NCI-H524 treated with DMSO at 0.1 percent for 48 hours (cell line): ENCODE measurements around the gene ZDHHC14.

Source experiments
- DNase-seq: peaks from one replicate; lab custom pipeline; 2025; lab: John Stamatoyannopoulos, UW

ZDHHC14 gene

DNA sequence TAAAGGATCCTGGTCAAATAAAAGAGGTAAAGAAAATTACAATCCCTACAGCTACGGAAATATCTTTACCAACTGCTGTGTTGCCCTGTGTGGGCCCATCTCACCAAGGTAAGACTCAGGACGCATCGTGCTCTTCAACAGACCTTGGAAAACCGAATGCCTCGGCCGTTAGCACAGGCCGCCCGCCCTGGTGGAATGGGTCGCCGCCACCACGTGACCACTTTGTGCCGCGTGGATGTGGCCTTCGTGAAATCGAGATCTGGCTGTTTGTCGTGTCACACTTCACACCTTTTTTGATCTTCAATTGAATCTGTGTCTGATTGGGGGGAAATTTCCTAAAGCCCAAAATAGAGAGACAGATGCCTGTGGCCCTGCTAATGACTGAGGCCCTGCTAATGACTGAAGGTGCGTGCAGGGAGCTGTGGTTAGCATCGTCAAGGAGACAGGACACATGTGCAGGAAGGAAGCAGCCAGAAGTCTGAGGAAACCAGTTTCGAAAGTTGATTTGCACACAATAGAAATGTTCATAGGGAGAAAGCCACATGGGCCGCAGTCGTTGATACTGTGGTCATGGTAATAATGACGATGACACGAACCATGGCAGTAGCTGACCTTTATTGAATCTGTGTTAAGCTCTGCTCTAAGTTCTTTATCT is 266.4 kb downstream of the ZDHHC14 start:
- DNase-seq = no peak

DNA sequence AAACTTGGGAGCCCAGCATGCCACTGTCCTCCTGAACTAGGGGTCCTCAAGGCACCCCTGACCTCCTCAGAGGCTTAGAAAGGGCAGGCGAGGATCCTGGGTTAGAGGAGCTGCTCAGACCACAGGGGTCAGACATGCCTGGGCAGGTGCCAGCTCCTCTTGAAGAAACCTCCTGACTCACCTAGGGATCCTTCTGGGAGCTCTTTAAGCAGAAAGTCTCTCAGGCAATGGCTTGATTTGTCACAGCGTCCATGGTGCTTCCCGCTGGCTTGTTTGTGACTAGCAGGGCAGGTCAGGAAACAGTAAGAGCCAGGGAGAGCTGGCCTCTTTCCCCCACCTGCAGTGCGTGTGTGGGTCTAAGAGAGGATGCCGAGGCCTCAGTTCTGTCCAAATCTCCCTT is 267.6 kb downstream of the ZDHHC14 start:
- no peak for DNase-seq

DNA sequence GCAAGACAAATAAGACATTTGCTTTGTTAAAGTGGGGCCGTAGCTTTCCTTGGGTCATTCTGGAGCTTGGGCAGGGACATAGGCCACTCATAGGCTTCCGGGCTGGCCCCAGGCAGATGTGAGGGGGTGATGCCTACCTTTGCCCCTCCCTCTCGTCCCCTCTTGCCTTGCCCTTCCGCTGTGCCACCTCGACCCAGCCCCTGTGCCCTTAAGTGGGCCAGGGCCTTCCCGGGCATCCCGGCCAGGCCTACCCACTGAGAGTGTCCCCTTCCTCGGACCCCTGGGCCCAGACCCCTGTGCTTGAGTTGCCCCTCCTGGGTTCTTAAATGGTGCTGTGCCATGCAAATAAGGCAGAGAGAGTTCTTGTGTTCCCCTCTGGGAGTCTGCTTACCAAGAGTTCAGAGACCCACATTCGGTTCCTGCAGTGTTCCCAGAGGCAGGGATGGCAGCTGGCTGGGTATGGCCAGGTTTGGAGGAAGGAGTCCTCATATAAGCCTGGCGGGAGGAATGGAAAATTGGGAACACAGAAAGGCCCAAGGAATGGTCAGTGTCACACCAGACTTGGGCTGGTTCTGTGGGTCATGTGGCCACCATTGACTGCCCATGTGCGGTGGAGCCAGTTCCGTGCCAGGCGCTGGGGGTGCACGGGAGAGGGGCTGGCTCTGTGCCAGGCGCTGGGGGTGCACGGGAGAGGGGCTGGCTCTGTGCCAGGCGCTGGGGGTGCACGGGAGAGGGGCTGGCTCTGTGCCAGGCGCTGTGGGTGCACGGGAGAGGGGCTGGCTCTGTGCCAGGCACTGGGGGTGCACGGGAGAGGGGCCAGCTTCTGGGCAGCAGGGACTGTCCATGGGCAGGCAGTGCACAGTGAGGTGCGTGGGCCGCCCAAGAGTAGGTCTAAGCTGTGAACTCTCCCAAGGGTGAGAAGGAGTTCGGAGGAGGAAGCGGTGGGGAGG is 268.6 kb downstream of the ZDHHC14 start:
- no peak for DNase-seq

- DNase-seq = no peak
Observed at GRCh38 chr6:157650261-157650640, 269.3 kb downstream of the ZDHHC14 start.

- no peak for DNase-seq
Observed at GRCh38 chr6:157650801-157651200, 269.8 kb downstream of the ZDHHC14 start.

GRCh38 chr6:157651731-157652490 is 270.9 kb downstream of the ZDHHC14 start:
- no peak for DNase-seq

- peak; percentile 79 for DNase-seq
Observed at GRCh38 chr6:157652601-157653363, 271.8 kb downstream of the ZDHHC14 start.

- no peak for DNase-seq
Observed at GRCh38 chr6:157653521-157653920, 272.5 kb downstream of the ZDHHC14 start.

DNA sequence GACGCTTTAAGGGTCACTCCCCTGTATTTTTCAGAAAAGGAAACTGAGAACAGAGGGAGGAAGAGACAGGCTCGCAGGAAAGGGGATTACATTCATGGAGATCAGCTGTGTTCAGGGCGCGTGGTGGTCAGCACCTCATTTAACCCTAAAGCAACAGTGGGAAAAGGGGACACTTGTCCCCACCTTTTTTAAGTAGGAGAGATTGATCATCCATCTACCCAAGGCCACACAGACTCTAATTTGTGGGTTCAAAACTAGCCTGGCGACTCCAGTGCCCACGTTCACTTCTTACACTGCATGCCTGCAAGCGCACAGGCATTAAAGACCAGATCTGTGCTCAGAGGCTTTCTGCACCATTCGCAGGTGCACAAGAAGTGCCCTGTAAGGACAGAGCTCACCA is 274.1 kb downstream of the ZDHHC14 start:
- DNase-seq = no peak

DNA sequence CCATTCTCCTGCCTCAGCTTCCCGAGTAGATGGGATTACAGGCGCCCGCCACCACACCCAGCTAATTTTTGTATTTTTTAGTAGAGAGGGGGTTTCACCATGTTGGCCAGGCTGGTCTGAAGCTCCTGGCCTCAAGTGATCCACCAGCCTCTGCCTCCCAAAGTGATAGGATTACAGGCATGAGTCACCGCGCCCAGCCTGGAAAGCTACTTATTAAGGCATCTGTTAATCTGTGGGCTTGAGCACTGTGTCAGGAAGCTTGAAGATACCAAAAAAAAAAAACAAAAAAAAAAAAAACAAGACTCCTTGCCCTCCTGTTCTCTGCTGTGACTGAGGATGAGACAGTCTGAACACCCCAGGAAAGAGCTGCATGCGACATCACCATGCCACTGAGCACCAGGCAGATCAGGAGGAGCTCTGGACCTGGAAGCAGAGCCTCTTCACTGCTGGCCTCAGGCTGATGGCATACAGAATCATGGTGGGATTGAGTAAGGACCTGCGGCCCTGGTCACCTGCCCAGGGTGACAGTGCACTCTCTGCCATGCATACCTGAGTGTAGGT is 275.5 kb downstream of the ZDHHC14 start:
- peak; percentile 92 for DNase-seq

DNA sequence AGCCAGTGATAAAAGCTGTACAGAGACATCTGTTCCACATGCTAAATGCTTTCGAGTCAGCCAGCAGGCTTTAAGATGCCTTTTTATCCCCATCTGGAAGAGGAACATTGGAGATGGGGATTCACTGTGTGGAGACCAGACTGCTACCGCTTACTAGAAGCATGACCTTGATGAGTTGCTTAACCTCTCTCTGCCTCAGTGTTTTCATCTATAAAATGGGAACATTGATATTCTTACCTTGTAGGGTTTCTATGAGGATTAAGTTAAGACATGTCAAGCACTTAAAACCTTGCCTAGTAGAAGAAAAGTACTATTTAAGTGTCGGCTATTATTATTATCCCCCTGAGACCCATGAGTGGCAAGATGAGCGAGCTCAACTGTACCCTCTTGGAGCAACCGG is 276.8 kb downstream of the ZDHHC14 start:
- DNase-seq = peak; percentile 89

GRCh38 chr6:157658301-157658700 is 277.3 kb downstream of the ZDHHC14 start:
- DNase-seq = no peak

- no peak for DNase-seq
Observed at GRCh38 chr6:157659536-157660271, 278.7 kb downstream of the ZDHHC14 start.

DNA sequence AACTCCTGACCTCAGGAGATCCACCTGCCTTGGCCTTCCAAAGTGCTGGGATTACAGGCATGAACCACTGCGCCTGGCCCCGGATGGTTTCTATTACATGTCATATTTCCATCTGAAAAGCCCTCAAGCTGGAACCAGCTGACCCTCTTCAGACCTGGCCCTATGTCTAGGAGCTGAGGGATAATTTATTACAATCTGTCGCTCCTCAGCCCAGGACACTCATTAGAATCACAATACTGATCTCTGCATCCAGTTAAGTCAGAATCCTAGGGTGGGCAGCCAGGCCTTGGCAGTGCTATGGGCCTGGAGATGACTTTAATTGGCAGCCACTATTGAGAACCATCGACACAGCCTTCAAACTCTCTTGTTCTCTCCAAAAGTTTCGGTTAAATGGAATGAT is 279.4 kb downstream of the ZDHHC14 start:
- peak; percentile 88 for DNase-seq

DNA sequence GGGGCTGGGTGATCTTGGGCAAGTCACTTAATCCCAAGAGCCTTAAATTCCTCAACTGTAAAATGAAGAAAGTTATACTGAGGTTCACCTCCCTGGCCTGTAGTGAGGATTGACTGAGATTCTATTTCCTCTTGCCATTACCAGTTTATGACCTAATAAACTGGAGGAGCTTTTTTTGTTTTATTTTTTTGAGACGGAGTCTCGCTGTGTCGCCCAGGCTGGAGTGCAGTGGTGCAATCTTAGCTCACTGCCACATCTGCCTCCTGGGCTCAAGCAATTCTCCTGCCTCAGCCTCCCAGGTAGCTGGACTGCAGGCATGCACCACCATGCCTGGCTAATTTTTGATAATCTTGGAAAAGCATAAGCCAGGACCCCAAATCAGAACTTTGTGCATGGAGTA is 280.7 kb downstream of the ZDHHC14 start:
- DNase-seq = no peak

GRCh38 chr6:157663261-157663660 is 282.3 kb downstream of the ZDHHC14 start:
- DNase-seq = no peak

DNA sequence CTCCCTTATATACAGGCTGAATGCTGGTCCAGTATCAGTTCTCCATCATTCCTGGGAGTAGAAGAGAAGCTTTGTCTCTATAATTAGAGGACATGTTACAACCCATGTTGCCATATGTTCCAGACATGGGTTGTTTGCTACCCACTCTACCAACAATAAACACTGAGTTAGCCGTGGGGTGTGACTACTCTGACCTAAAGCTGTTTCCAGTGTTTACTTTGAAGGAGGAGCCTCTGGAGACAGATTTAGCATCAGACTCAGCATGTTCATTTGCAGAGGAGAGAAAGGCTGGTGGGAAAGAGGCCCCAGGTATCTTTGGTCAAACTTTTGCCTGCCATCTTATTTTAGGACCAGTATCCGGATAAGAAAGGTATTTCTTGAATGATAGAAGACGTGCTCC is 284.2 kb downstream of the ZDHHC14 start:
- DNase-seq = no peak

DNA sequence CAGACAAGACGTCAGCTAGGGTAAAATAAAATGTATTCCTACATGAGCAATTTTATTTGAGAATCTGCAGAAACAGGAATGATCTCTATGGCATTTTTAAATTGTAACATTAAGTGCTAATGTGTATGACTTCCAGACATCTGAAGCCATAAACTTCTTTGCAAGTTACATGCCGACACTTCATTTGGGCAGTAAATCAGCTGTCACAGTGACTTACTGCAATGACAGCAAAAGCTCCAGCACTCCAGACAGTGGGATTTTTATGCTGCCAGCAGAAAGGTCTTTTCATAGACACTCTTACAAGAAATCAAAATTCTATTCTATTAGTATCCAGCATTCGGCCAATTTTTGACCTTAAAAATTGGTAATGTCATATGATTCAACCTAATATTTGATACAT is 285.7 kb downstream of the ZDHHC14 start:
- no peak for DNase-seq

- no peak for DNase-seq
Observed at GRCh38 chr6:157667211-157668008, 286.4 kb downstream of the ZDHHC14 start.

- no peak for DNase-seq
Observed at GRCh38 chr6:157668009-157668401, 287.0 kb downstream of the ZDHHC14 start.
